Stimulated activated CD8-positive, alpha-beta memory T cell treated with anti-CD3 and anti-CD28 coated beads, Interleukin-4, amount 100 ng/mL, for 1 hour (primary cell): ENCODE data around the gene PDZD8.

Source experiments
- DNase-seq, 2 donors: peaks; one replicate each; pipeline ENCODE4 v3.0.0-alpha.2; 2020; ENCODE audit warnings: low read depth in 2 of 2, low spot score in 1 of 2

Gene PDZD8

DNA sequence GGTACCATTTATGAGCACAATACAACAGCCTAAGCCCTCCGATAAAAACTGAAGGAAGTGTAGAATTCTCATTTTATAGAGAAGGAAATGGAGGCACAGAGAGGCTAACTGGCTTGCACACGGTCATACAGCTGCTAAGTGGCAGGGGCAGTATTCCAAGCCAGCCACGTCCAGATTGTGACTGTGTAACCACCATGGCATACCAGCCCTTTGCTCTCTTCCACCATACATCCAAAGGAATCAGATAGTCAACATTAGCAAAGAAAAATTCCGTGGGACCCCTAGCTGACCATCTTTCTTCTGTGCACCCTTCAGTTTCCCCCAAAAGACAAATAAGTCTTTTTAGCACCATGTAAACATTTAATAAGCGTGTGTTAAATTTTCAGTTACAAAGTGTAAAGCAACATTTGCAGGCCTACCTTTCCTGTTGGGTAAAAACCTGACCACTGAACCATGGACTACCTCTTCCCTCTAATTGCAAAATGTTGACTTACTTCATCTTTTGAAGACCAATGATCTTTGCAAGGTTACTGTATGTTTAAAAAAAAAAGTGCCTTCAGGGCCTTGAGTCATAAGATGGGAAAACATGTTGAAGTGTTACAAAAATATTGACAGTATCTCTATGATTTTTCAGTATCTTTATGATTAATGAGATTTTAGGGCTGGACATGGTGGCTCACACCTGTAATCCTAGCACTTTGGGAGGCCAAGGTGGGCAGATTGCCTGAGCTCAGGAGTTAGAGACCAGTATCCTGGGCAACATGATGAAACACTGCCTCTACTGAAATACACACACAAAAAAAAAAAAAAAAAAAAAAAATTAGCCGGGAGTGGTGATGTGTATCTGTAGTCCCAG is 24.3 kb upstream of the PDZD8 start:
- DNase-seq: no peak

DNA sequence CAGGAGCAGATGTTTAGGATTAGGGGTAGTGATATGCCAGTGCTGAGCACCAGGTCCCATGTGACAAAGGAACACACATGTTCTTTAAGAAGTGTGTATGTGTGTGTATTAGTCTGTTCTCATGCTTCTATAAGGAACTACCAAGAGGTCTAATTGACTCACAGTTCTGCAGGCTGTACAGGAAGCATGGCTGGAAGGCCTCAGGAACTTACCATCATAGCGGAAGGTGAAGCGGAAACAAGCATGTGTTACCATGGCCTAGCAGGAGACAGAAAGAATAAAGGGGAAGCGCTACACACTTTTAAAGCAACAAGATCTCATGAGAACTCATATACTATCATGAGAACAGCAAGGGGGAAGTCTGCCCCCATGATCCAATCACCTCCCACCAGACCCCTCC is 22.8 kb upstream of the PDZD8 start:
- no peak for DNase-seq

GRCh38 chr10:117391436-117392205 is 16.4 kb upstream of the PDZD8 start:
- no peak for DNase-seq

GRCh38 chr10:117390420-117390819 is 15.2 kb upstream of the PDZD8 start:
- no peak for DNase-seq

DNA sequence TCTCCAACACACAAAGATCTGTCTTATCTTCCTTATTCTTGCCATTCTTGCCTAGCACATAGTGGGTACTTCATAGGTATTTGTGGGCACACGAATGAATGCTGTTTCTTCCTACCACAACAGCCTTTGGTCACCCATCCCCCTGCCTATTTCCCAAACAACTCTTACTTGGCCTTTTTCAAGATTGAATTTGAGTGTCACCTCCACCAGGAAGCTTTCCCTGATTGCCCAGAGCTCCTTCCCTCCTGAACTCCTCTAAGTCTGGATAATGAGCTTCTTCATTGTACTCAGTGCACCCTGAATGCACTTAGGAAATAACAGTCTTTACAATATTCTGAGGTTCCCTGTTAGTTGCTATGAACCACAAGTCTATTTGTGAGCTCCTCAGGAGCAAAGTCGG is 11.6 kb upstream of the PDZD8 start:
- no peak for DNase-seq

DNA sequence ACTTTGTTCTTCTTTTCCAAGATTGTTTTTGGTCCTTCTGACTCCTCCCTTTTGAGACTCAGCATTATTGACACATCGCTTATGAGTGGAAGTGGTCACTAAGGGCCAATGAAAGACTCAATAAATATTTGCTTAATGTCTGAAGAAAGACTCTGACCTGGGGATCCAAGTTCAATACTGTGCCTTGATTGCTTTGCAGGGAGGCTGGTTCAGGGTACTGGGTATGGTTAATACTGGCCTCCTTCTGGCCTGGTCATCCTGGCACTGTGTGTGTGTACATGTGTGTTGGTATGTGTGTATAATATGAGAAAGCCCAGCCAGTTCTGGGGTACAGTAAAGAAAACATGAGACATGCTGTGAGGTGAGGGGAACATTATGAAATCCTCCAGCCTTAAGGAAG is 7.6 kb upstream of the PDZD8 start:
- no peak for DNase-seq

- no peak for DNase-seq
These were observed 507 bp downstream of the PDZD8 start for GRCh38 chr10:117374506-117375359.

- no peak for DNase-seq
These were observed 1.3 kb downstream of the PDZD8 start for GRCh38 chr10:117373823-117374505.

- no peak for DNase-seq
These were observed 5.0 kb downstream of the PDZD8 start for GRCh38 chr10:117370205-117370604.

DNA sequence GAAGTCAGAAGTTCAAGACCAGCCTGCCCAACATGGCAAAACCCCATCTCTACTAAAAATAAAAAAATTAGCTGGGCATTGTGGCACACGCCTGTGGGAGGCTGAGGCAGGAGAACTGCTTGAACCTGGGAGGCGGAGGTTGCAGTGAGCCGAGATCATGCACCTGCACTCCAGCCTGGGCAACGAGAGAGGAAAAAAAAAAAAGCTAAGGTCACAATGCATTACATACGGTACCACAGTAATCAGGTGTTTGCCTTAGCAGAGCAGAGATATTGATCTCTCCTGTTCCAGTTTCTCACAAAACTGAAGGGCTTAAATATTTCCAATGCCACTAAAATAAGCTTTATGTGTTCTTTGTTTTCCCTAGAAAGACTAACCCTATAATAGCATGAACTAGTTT is 7.5 kb downstream of the PDZD8 start:
- DNase-seq: no peak

GRCh38 chr10:117366741-117367140 is 8.5 kb downstream of the PDZD8 start:
- DNase-seq: no peak

GRCh38 chr10:117365612-117366011 is 9.6 kb downstream of the PDZD8 start:
- no peak for DNase-seq

GRCh38 chr10:117364110-117364960 is 10.9 kb downstream of the PDZD8 start:
- DNase-seq: no peak

DNA sequence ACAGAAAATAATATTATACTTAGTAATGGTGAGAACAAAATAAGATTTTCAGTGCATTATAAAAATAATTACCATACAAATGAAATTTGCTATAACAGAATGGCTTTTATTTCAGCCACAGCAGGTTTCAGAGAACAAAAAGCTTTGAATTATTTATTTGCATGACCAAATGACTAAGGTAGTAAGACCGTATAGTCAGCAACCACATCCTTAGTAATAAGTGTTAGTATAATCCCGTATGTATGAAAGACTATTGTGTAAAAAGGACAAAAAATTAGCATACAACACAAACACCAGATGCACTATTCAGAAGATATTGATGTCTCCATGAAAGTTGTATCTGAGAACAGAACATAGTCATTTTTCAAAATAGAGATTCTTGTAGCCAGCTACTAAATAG is 12.2 kb downstream of the PDZD8 start:
- no peak for DNase-seq

DNA sequence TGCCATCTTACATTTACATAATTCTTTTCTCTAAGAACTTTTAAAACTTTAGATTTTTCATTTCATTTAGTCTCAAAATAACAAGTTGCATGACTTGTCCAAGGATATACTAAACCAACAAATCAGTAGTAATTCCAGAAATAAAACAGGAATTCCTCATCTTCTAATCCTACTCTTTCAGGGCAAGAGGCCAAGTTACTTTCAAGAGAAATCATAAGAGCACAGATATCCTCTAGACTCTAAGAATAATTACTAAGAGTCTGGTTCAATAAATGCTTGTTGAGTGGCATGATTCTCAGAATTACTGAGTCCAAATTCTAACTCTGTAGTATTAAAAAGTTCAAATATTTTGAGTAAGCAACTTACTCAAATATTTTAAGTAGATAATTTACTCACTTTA is 12.9 kb downstream of the PDZD8 start:
- no peak for DNase-seq

GRCh38 chr10:117360994-117361667 is 14.1 kb downstream of the PDZD8 start:
- DNase-seq: no peak

GRCh38 chr10:117360016-117360415 is 15.2 kb downstream of the PDZD8 start:
- DNase-seq: no peak

DNA sequence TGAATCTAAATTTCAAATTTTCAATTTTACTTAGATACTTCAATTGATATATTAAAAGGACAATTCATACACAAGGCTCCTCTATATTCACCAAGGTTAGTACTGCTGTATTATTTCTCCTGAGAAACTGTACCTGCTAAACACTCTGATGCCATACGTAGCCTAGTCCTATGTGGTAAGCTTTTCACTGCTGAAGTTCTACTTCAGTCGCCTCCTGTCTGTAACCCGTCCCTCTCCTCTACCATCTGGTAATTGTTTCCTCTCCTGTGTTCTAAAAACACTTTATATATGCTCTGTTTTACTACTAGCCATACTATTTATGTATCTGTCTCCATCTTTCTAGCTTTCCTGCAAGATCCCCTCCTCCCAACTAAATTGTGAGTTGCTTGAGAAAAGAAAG is 20.2 kb downstream of the PDZD8 start:
- DNase-seq: no peak

- DNase-seq: no peak
These were observed 21.6 kb downstream of the PDZD8 start for GRCh38 chr10:117353684-117354083.

- no peak for DNase-seq
These were observed 22.5 kb downstream of the PDZD8 start for GRCh38 chr10:117352724-117353123.
